WTC11 (cell line): ENCODE measurements around the gene CCNYL1. TPM values are rescaled to one million over a fixed set of nuclear protein-coding genes. Genes with fewer than 3 reads are reported as not detected.

Experiments
- ATAC-seq: fragments of 200-7000 bp; cut with Tn5 transposase; 2 replicates; pipeline ENCODE4 v1.10.0; 2021; ENCODE audit warnings: mild to moderate bottlenecking, moderate library complexity
- CTCF ChIA-PET: fragments of 300-600 bp; sonication (Branson Sonifier 250); formaldehyde crosslinking; loops from one replicate; lab custom pipeline; 2021; ENCODE audit warnings: antibody characterized with exemption; lab: Charles Lee
- POLR2A ChIA-PET: fragments of 350-600 bp; sonication (Branson Sonifier 250); formaldehyde crosslinking; loops from one replicate; lab custom pipeline; 2021; ENCODE audit warnings: antibody characterized with exemption; lab: Charles Lee
- DNase-seq: peaks from one replicate; pipeline ENCODE4 v3.0.0; 2021; ENCODE audit warnings: low spot score
- H3K27ac Mint-ChIP-seq: 2 replicates; pipeline ENCODE4 v1.8.0; 2021; ENCODE audit warnings: mixed read lengths
- H3K27me3 Mint-ChIP-seq: 2 replicates; pipeline ENCODE4 v1.8.0; 2021; ENCODE audit warnings: low read depth, mild to moderate bottlenecking, moderate library complexity, mixed read lengths
- H3K36me3 Mint-ChIP-seq: 2 replicates; pipeline ENCODE4 v1.8.0; 2021; ENCODE audit warnings: mixed read lengths
- H3K4me1 Mint-ChIP-seq: 2 replicates; pipeline ENCODE4 v1.8.0; 2022; ENCODE audit warnings: mixed read lengths
- H3K4me3 Mint-ChIP-seq: 2 replicates; pipeline ENCODE4 v1.8.0; 2021; ENCODE audit warnings: mild to moderate bottlenecking, moderate library complexity, mixed read lengths
- H3K9me3 Mint-ChIP-seq: 2 replicates; pipeline ENCODE4 v1.8.0; 2021; ENCODE audit warnings: mixed read lengths
- ATF1 ChIP-seq: sonication (generic); formaldehyde crosslinking; IDR thresholded peaks from 2 replicates; pipeline ENCODE4 v1.8.1; 2023; ENCODE audit warnings: mild to moderate bottlenecking, moderate library complexity, missing genetic modification reagents
- ATF3 ChIP-seq: sonication (generic); formaldehyde crosslinking; conservative IDR thresholded peaks from 2 replicates; pipeline ENCODE4 v1.8.1; 2022; ENCODE audit warnings: mild to moderate bottlenecking, missing genetic modification reagents
- CREM ChIP-seq: sonication (generic); formaldehyde crosslinking; IDR thresholded peaks from 2 replicates; pipeline ENCODE4 v1.8.1; 2022; ENCODE audit warnings: mild to moderate bottlenecking, missing genetic modification reagents, moderate library complexity
- ESRRA ChIP-seq: sonication (generic); formaldehyde crosslinking; IDR thresholded peaks from 2 replicates; pipeline ENCODE4 v1.8.1; 2022; ENCODE audit warnings: mild to moderate bottlenecking, missing genetic modification reagents, borderline replicate concordance
- FOXK1 ChIP-seq: sonication (generic); formaldehyde crosslinking; IDR thresholded peaks from 2 replicates; pipeline ENCODE4 v1.8.0; 2022; ENCODE audit warnings: mild to moderate bottlenecking, moderate library complexity, missing genetic modification reagents
- KAT7 ChIP-seq: sonication (generic); formaldehyde crosslinking; IDR thresholded peaks from 2 replicates; pipeline ENCODE4 v1.8.1; 2023; ENCODE audit warnings: missing genetic modification reagents, mild to moderate bottlenecking, borderline replicate concordance
- MXD4 ChIP-seq: fragments of 250-450 bp; sonication (Bioruptor Pico); IDR thresholded peaks from 2 replicates; pipeline ENCODE4 v1.8.0; 2021; ENCODE audit warnings: mild to moderate bottlenecking, moderate library complexity, borderline replicate concordance
- NFATC4 ChIP-seq: fragments of 250-450 bp; sonication (Bioruptor Pico); IDR thresholded peaks from 2 replicates; pipeline ENCODE4 v1.9.0; 2021; ENCODE audit warnings: mild to moderate bottlenecking
- RORB ChIP-seq: fragments of 250-450 bp; sonication (Bioruptor Pico); IDR thresholded peaks from 2 replicates; pipeline ENCODE4 v1.9.0; 2021; ENCODE audit warnings: mild to moderate bottlenecking
- SMAD4 ChIP-seq: sonication (generic); formaldehyde crosslinking; IDR thresholded peaks from 2 replicates; pipeline ENCODE4 v1.8.0; 2022; ENCODE audit warnings: mild to moderate bottlenecking, missing genetic modification reagents
- SOX15 ChIP-seq: fragments of 250-450 bp; sonication (Bioruptor Pico); IDR thresholded peaks from 2 replicates; pipeline ENCODE4 v1.9.0; 2021; ENCODE audit warnings: mild to moderate bottlenecking
- TCF7 ChIP-seq: sonication (generic); formaldehyde crosslinking; IDR thresholded peaks from 2 replicates; pipeline ENCODE4 v1.8.0; 2022; ENCODE audit warnings: mild to moderate bottlenecking, low read depth, missing genetic modification reagents, moderate library complexity
- TEAD1 ChIP-seq: sonication (generic); formaldehyde crosslinking; IDR thresholded peaks from 2 replicates; pipeline ENCODE4 v1.8.0; 2022; ENCODE audit warnings: mild to moderate bottlenecking, missing genetic modification reagents
- USF1 ChIP-seq: sonication (generic); formaldehyde crosslinking; IDR thresholded peaks from 2 replicates; pipeline ENCODE4 v1.8.0; 2022; ENCODE audit warnings: mild to moderate bottlenecking, missing genetic modification reagents
- ZNF512 ChIP-seq: sonication (generic); formaldehyde crosslinking; IDR thresholded peaks from 2 replicates; pipeline ENCODE4 v1.8.1; 2022; ENCODE audit warnings: missing genetic modification reagents, borderline replicate concordance
- total RNA-seq: library from RNA; stranded (reverse); gene quantifications from 3 replicates; pipeline ENCODE4 v1.2.3, GENCODE V29; 2021
- TF ChIP-seq, protein P1 (sequence below): sonication (generic); formaldehyde crosslinking; conservative IDR thresholded peaks from 2 replicates; pipeline ENCODE4 v1.8.1; 2023; ENCODE audit warnings: mild to moderate bottlenecking, low read depth, missing genetic modification reagents, moderate library complexity
- TF ChIP-seq, protein P2 (sequence below): sonication (generic); formaldehyde crosslinking; IDR thresholded peaks from 2 replicates; pipeline ENCODE4 v1.8.0; 2022; ENCODE audit warnings: mild to moderate bottlenecking, missing genetic modification reagents
- TF ChIP-seq, protein P3 (sequence below): sonication (generic); formaldehyde crosslinking; IDR thresholded peaks from 2 replicates; pipeline ENCODE4 v1.8.1; 2023; ENCODE audit warnings: mild to moderate bottlenecking, moderate library complexity, missing genetic modification reagents
- TF ChIP-seq, protein P4 (sequence below): sonication (generic); formaldehyde crosslinking; IDR thresholded peaks from 2 replicates; pipeline ENCODE4 v1.8.1; 2023; ENCODE audit warnings: mild to moderate bottlenecking, missing genetic modification reagents

Gene CCNYL1
- total RNA-seq, 1 experiment from 2014 or later: 31.6 TPM

DNA sequence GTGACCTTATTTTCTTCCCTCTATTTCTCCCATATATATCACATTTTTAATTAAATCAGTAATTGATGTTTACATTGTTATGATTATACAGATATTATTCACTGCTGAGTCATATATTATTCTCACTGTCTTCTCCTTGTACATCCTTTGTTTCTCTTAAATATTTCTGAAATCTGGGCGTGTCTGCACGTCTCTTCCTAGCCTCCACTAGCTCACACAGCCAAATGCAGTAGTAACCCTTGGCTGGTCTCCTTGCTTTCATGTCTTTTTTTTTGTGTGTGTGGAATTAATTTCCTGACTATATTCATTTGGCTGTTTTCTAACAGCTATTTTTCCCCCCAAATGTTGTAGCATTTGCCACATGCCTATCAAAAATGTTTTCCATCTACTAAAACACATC, 15.8 kb downstream of the CCNYL1 start:
- Mint-ChIP-seq H3K9me3 (no peaks in the 10 kb centered on the region), H3K27me3 (no peaks in the 10 kb centered on the region), H3K4me3 (no peak overlapping the region), H3K27ac (peak overlapping the region; percentile 19), H3K4me1 (peaks cover 17% of the 10 kb centered on the region), H3K36me3 (peaks cover 6% of the 10 kb centered on the region)
- CTCF ChIA-PET: interaction anchor here (0.9 kb wide), 1 partner anchor 35 kb away, joined by 3 read pairs; no protein-coding TSS in a partner anchor
- ATAC-seq (no peak), DNase-seq (no peak)
- POLR2A ChIA-PET: interaction anchor here (1.5 kb wide), 1 partner anchor 16 kb away, joined by 3 read pairs; no protein-coding TSS in a partner anchor
- TF ChIP-seq SOX15: no peak
- TF ChIP-seq, protein P1, sequence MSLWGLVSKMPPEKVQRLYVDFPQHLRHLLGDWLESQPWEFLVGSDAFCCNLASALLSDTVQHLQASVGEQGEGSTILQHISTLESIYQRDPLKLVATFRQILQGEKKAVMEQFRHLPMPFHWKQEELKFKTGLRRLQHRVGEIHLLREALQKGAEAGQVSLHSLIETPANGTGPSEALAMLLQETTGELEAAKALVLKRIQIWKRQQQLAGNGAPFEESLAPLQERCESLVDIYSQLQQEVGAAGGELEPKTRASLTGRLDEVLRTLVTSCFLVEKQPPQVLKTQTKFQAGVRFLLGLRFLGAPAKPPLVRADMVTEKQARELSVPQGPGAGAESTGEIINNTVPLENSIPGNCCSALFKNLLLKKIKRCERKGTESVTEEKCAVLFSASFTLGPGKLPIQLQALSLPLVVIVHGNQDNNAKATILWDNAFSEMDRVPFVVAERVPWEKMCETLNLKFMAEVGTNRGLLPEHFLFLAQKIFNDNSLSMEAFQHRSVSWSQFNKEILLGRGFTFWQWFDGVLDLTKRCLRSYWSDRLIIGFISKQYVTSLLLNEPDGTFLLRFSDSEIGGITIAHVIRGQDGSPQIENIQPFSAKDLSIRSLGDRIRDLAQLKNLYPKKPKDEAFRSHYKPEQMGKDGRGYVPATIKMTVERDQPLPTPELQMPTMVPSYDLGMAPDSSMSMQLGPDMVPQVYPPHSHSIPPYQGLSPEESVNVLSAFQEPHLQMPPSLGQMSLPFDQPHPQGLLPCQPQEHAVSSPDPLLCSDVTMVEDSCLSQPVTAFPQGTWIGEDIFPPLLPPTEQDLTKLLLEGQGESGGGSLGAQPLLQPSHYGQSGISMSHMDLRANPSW: no peak
- no peak for TF ChIP-seq ESRRA (CRISPR knock-in tag)
- TF ChIP-seq ZNF512 (CRISPR knock-in tag): no peak
- no peak for TF ChIP-seq SMAD4 (CRISPR knock-in tag)
- no peak for TF ChIP-seq USF1 (CRISPR knock-in tag)
- TF ChIP-seq CREM: no peak

DNA sequence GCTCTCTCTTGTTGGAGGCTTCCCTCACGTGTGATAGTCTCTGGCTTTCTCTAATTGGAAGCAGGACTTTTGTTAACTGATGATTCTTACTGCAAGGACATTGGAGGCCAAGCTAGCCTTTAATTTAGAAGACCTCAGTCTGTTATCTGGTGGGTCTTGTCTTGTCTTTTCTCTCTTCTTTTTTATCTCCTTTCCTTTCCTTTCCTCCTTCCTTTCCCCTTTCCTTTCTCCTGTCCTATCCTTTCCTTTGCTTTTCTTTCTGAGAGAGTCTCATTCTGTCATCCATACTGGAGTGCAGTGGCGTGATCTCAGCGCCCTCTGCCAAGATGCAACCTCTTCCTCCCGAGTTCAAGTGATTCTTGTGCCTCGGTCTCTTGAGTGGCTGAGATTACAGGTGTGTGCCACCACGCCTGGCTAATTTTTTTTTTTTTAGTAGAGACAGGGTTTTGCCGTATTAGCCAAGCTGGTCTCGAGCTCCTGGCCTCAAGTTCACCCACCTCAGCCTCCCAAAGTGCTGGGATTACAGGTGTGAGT, 18.1 kb downstream of the CCNYL1 start:
- Mint-ChIP-seq H3K36me3 (peaks cover 12% of the 10 kb centered on the region), H3K27me3 (no peaks in the 10 kb centered on the region), H3K4me3 (no peak overlapping the region), H3K9me3 (no peaks in the 10 kb centered on the region), H3K4me1 (peaks cover 13% of the 10 kb centered on the region), H3K27ac (peak overlapping the region; percentile 8)
- ChIA-PET POLR2A (no interaction called here), CTCF (interaction anchor here (1.4 kb wide), 1 partner anchor 311 kb away, joined by 4 read pairs; no protein-coding TSS in a partner anchor)
- DNase-seq (no peak), ATAC-seq (no peak)
- TF ChIP-seq ATF1 (CRISPR knock-in tag) (no peak), KAT7 (CRISPR knock-in tag) (no peak), RORB (CRISPR knock-in tag) (no peak), MXD4 (CRISPR knock-in tag) (no peak), NFATC4 (CRISPR knock-in tag) (no peak)

- peaks cover 4% of the 10 kb centered on the region; the same call in 1 of the 2 replicates for H3K9me3 Mint-ChIP-seq
- ATAC-seq (no peak), DNase-seq (no peak)
- peaks cover 6% of the 10 kb centered on the region for H3K4me1 Mint-ChIP-seq
- H3K27me3 Mint-ChIP-seq: no peaks in the 10 kb centered on the region
- POLR2A ChIA-PET: no interaction called here
- no peak overlapping the region for H3K27ac Mint-ChIP-seq
- H3K36me3 Mint-ChIP-seq: peaks cover 27% of the 10 kb centered on the region
- no peak overlapping the region for H3K4me3 Mint-ChIP-seq
- no peak for TF ChIP-seq FOXK1
- TF ChIP-seq ATF3 (CRISPR knock-in tag): no peak
- no peak for TF ChIP-seq TEAD1
- TF ChIP-seq, protein P2, sequence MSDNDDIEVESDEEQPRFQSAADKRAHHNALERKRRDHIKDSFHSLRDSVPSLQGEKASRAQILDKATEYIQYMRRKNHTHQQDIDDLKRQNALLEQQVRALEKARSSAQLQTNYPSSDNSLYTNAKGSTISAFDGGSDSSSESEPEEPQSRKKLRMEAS (CRISPR knock-in tag): no peak
- no peak for TF ChIP-seq SMAD4 (CRISPR knock-in tag)
- no peak for TF ChIP-seq TCF7 (CRISPR knock-in tag)
- TF ChIP-seq, protein P3, sequence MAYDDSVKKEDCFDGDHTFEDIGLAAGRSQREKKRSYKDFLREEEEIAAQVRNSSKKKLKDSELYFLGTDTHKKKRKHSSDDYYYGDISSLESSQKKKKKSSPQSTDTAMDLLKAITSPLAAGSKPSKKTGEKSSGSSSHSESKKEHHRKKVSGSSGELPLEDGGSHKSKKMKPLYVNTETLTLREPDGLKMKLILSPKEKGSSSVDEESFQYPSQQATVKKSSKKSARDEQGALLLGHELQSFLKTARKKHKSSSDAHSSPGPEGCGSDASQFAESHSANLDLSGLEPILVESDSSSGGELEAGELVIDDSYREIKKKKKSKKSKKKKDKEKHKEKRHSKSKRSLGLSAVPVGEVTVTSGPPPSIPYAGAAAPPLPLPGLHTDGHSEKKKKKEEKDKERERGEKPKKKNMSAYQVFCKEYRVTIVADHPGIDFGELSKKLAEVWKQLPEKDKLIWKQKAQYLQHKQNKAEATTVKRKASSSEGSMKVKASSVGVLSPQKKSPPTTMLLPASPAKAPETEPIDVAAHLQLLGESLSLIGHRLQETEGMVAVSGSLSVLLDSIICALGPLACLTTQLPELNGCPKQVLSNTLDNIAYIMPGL (CRISPR knock-in tag): no peak
- no peak for TF ChIP-seq CREM
- TF ChIP-seq, protein P4, sequence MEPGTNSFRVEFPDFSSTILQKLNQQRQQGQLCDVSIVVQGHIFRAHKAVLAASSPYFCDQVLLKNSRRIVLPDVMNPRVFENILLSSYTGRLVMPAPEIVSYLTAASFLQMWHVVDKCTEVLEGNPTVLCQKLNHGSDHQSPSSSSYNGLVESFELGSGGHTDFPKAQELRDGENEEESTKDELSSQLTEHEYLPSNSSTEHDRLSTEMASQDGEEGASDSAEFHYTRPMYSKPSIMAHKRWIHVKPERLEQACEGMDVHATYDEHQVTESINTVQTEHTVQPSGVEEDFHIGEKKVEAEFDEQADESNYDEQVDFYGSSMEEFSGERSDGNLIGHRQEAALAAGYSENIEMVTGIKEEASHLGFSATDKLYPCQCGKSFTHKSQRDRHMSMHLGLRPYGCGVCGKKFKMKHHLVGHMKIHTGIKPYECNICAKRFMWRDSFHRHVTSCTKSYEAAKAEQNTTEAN (CRISPR knock-in tag): no peak
- CTCF ChIA-PET: no interaction called here
Observed at GRCh38 chr2:207731138-207731537, 19.7 kb downstream of the CCNYL1 start.
